Lung microvascular endothelial cell (primary cell): ENCODE data around the gene LCP2. TPM values are rescaled to one million over a fixed set of nuclear protein-coding genes. Genes with fewer than 3 reads are reported as not detected.

Source experiments
- DNase-seq, 2 donors: peaks; one replicate each; pipeline versions ENCODE4 v3.0.0 to v3.0.0-alpha.2; 2010; ENCODE audit warnings: low read depth in 2 of 2
- total RNA-seq: library from RNA; depleted of rRNA; stranded (reverse); fragments of >200 nt; gene quantifications from 2 replicates; pipeline ENCODE4 v1.2.1, GENCODE V29; 2014

LCP2 gene
- total RNA-seq, 1 donor from 2014 or later = 0.20 TPM

- no peak for DNase-seq
These were observed 22.1 kb downstream of the LCP2 start for GRCh38 chr5:170275376-170275994.

- peak in 1 of 2 donors; percentile 27 for DNase-seq
These were observed 23.4 kb downstream of the LCP2 start for GRCh38 chr5:170273968-170274710.

- DNase-seq = no peak
These were observed 27.1 kb downstream of the LCP2 start for GRCh38 chr5:170270293-170271069.

- DNase-seq = peak in 1 of 2 donors; percentile 95
These were observed 28.0 kb downstream of the LCP2 start for GRCh38 chr5:170269579-170269978.

- DNase-seq = no peak
These were observed 28.7 kb downstream of the LCP2 start for GRCh38 chr5:170268884-170269283.

- no peak for DNase-seq
These were observed 29.4 kb downstream of the LCP2 start for GRCh38 chr5:170268153-170268689.

GRCh38 chr5:170267431-170268152 lies 30.0 kb downstream of the LCP2 start:
- DNase-seq = peak; percentile 83

- DNase-seq = no peak
These were observed 30.8 kb downstream of the LCP2 start for GRCh38 chr5:170266570-170267381.

GRCh38 chr5:170265522-170265921 lies 32.1 kb downstream of the LCP2 start:
- DNase-seq = no peak

- no peak for DNase-seq
These were observed 33.7 kb downstream of the LCP2 start for GRCh38 chr5:170263906-170264305.

GRCh38 chr5:170262061-170263045 lies 35.2 kb downstream of the LCP2 start:
- DNase-seq = no peak

- no peak for DNase-seq
These were observed 36.0 kb downstream of the LCP2 start for GRCh38 chr5:170261528-170262043.

- DNase-seq = no peak
These were observed 40.2 kb downstream of the LCP2 start for GRCh38 chr5:170257370-170257769.

GRCh38 chr5:170256571-170256970 lies 41.0 kb downstream of the LCP2 start:
- no peak for DNase-seq

- DNase-seq = no peak
These were observed 43.5 kb downstream of the LCP2 start for GRCh38 chr5:170254056-170254455.

GRCh38 chr5:170252720-170253350 lies 44.7 kb downstream of the LCP2 start:
- DNase-seq = no peak

GRCh38 chr5:170252109-170252508 lies 45.5 kb downstream of the LCP2 start:
- DNase-seq = no peak

- no peak for DNase-seq
These were observed 46.1 kb downstream of the LCP2 start for GRCh38 chr5:170251462-170251861.
